HG03039 (cell line): ENCODE data around the gene C1orf74.

Experiments
- ATAC-seq: cut with Tn5 transposase; IDR thresholded peaks from one replicate; pipeline ENCODE4 v1.9.1; 2021; ENCODE audit warnings: mild to moderate bottlenecking, moderate library complexity; ENCODE audit not compliant: unreplicated experiment

Gene C1orf74

GRCh38 chr1:209784265-209785169 is at the start of gene C1orf74:
C1orf74 (minus strand) TSS chr1:209784559; CDS start chr1:209783634, 925 bp downstream.
- ATAC-seq, result peak; percentile 99

GRCh38 chr1:209831615-209832014 is 47.3 kb upstream of the C1orf74 start:
- ATAC-seq, result no peak

- ATAC-seq, result no peak
These were observed 46.4 kb upstream of the C1orf74 start for GRCh38 chr1:209830722-209831121.

- no peak for ATAC-seq
These were observed 45.4 kb upstream of the C1orf74 start for GRCh38 chr1:209829716-209830115.

GRCh38 chr1:209827384-209828262 is 43.3 kb upstream of the C1orf74 start, which contains the start of gene UTP25:
UTP25 (plus strand) TSS chr1:209827972; CDS start chr1:209828064, 92 bp downstream.
- peak; percentile 95 for ATAC-seq

GRCh38 chr1:209825591-209826434 is 41.5 kb upstream of the C1orf74 start:
- no peak for ATAC-seq

- ATAC-seq, result no peak
These were observed 39.0 kb upstream of the C1orf74 start for GRCh38 chr1:209823143-209824041.

- ATAC-seq, result no peak
These were observed 38.3 kb upstream of the C1orf74 start for GRCh38 chr1:209822706-209823105.

GRCh38 chr1:209820986-209821385 is 36.6 kb upstream of the C1orf74 start:
- no peak for ATAC-seq

- ATAC-seq, result no peak
These were observed 34.7 kb upstream of the C1orf74 start for GRCh38 chr1:209819058-209819457.

- ATAC-seq, result no peak
These were observed 33.3 kb upstream of the C1orf74 start for GRCh38 chr1:209817691-209818090.

GRCh38 chr1:209816923-209817322 is 32.6 kb upstream of the C1orf74 start:
- ATAC-seq, result no peak

- ATAC-seq, result no peak
These were observed 31.6 kb upstream of the C1orf74 start for GRCh38 chr1:209815931-209816341.

- ATAC-seq, result no peak
These were observed 31.1 kb upstream of the C1orf74 start for GRCh38 chr1:209815490-209815889.

GRCh38 chr1:209813902-209814301 is 29.5 kb upstream of the C1orf74 start:
- ATAC-seq, result no peak

- no peak for ATAC-seq
These were observed 26.4 kb upstream of the C1orf74 start for GRCh38 chr1:209810783-209811182.

GRCh38 chr1:209809611-209810010 is 25.3 kb upstream of the C1orf74 start:
- ATAC-seq, result no peak

GRCh38 chr1:209808059-209808581 is 23.8 kb upstream of the C1orf74 start:
- ATAC-seq, result no peak

- ATAC-seq, result no peak
These were observed 23.1 kb upstream of the C1orf74 start for GRCh38 chr1:209807509-209807908.
